OCI-M1 (cell line): ENCODE results near the gene TXNL4A.

Source experiments
- DNase-seq: peaks from one replicate; lab custom pipeline; 2025; lab: John Stamatoyannopoulos, UW

Gene TXNL4A

DNA sequence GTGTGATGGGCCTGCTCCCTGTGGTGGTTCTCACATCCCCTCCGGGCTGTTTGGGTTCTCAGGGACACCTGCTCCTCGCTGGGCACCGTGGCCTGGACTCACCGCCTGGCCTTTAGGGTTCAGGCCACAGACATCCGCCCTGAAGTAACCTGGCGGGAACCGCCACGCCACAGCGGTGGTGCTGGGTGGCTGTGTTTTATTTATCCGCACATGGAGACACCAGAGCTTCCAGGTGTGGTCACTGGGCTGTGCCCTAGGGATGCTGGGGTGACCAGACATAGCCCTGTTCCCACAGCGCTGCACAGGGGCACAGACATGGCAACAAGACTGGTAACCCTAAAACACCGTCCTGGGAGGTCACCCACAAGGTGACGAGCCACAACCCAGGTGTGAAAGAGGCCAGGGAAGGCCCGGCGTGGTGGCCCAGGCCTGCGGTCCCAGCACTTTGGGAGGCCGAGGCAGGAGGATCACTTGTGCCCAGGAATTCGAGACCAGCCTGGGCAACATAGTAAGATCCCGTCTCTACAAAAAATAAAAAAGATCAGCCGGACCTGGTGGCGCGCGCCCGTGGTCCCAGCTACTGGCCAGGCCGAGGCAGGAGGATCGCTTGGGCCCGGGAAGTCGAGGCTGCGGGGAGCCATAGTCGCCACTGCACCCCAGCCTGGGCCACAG lies 24.6 kb downstream of the TXNL4A start:
- no peak for DNase-seq

GRCh38 chr18:79962835-79963657 lies 25.3 kb downstream of the TXNL4A start:
- DNase-seq, result no peak

DNA sequence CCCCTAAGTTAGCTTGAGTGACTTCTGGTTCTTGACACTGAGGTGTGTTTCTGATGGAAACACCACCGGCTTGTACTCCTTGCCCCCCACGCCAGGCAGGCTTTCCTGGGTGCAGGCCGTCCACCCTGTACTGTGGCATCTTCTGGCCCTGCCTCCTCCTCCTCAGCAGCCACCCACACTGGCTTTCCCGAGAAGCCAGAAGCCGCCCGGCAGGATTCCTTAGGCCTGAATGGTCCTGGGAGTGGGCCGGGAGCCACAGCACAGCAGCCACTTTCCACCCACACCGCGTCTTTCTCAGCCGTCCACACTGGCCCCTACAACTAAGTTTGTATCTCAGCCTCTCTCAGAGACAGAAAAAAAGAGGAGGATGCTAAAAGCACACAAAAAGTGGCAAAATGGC lies 26.1 kb downstream of the TXNL4A start:
- no peak for DNase-seq

GRCh38 chr18:79961527-79962291 lies 26.7 kb downstream of the TXNL4A start:
- DNase-seq, result no peak

- DNase-seq, result no peak
These were observed 27.3 kb downstream of the TXNL4A start for GRCh38 chr18:79960921-79961526.

GRCh38 chr18:79960161-79960801 lies 28.1 kb downstream of the TXNL4A start:
- DNase-seq, result peak; percentile 77

- no peak for DNase-seq
These were observed 29.4 kb downstream of the TXNL4A start for GRCh38 chr18:79958981-79959380.

DNA sequence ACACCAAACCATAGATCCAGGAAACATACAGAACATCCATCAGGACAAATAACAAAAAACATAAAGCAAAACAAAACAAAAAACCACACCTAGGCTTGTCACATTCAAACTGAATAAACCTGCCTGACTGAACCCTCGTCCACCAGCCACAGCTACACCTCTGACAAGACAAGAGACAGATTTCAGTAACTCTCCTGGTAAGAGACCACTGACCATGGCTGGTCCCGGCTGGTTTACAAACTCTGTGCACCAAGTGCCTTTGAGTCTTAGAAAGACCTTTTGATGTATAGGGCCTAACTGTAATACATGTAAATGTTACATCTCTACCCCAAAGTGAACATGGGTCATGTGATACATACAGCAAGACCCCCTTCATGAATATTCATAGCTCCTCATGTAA lies 32.1 kb downstream of the TXNL4A start:
- no peak for DNase-seq

DNA sequence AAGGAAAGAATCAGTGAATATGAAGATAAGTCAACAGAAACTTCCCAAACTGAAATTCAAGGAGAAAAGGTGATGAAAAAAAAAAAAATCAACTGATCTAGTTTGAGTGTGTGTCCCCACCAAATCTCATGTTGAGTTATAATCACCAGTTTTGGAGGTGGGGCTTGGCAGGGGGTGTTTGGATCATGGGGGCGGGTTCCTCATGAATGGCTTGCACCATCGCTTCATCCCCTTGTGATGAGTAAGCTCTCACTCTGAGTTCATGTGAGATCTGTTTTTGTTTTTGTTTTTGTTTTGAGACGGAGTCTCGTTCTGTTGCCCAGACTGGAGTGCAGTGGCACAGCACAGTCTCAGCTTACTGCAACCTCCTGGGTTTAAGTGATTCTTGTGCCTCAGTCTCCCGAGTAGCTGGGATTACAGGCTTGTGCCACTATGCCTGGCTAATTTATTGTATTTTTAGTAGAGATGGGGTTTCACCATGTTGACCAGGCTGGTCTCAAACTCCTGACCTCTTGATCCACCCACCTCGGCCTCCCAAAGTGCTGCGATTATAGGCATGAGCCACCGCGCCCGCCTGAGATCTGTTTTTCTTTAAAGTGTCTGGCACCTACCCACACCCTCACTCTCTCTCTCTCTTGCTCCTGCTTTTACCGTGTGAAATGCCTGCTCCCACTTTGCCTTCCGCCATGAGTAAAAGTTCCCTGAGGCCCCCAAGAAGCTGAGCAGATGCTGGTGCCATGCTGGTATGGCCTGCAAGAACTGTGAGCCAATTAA lies 32.9 kb downstream of the TXNL4A start:
- no peak for DNase-seq

DNA sequence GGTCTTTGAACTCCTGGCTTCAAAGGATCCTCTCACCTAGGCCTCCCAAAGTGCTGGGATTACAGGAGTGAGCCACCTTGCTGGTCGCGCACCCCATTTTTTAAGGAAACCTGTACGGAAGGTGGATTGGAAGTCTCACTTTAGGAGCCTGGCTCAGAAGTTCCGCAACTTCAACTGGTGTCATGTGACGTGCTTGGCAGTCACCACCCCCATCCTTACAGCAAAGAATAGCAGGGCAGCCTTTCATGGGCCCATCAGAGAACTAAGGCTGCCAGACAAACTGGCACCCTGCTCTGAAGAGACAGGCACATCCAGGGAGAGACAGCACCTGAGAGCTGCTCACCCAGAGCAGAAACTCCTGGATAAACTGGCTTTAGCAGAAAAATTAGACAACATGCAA lies 33.6 kb downstream of the TXNL4A start:
- no peak for DNase-seq

GRCh38 chr18:79953971-79954651 lies 34.3 kb downstream of the TXNL4A start:
- DNase-seq, result no peak

DNA sequence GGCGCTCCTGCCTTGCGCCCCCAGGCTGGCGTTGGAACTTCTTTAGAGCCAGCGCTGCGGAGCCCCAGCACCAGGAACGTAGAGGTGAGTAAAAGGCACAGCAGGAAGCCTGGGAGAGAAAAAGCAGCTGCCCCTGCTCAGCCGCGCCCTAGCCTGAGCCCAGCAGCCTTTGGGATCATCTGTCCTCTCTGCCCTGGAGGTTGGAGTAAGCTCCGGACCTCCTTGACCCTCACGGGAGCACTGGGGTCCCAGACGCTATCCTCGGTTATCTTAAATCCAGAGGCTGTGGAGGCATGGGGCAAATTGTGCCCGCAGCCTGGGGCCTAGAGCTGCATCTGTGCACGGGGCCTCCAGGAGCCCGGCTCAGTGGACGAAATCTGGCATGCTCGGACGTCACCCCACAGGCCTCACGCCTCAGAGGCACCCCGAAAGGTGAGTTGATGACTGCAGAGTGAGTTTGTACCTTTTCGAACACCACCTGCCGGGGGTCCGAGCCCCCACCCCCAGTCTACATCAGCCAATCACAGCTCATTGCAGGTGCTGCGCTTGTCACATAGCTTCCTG lies 35.3 kb downstream of the TXNL4A start:
- no peak for DNase-seq

DNA sequence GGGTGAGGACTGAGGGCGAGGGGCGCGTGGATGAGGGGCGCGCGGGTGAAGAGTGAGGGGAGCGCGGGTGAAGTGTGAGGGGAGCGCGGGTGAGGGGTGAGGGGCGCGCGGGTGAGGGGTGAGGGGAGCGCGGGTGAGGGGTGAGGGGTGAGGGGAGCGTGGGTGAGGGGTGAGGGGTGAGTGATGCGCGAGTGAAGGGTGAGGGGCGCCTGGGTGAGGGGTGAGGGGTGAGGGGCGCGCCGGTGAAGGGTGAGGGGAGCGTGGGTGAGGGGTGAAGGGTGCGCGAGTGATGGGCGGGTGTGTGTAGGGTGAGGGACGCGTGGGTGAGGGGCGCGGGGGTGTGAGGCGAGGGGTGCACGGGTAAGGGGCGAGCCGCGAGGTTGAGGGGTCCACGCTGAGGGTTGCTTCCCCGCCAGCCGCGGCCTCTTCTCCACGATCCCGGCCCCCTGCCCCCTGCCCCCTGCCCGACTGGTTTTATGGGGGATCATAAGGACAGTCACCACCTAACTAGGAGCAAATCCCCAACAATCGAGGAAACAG lies 35.8 kb downstream of the TXNL4A start:
- DNase-seq, result no peak

DNA sequence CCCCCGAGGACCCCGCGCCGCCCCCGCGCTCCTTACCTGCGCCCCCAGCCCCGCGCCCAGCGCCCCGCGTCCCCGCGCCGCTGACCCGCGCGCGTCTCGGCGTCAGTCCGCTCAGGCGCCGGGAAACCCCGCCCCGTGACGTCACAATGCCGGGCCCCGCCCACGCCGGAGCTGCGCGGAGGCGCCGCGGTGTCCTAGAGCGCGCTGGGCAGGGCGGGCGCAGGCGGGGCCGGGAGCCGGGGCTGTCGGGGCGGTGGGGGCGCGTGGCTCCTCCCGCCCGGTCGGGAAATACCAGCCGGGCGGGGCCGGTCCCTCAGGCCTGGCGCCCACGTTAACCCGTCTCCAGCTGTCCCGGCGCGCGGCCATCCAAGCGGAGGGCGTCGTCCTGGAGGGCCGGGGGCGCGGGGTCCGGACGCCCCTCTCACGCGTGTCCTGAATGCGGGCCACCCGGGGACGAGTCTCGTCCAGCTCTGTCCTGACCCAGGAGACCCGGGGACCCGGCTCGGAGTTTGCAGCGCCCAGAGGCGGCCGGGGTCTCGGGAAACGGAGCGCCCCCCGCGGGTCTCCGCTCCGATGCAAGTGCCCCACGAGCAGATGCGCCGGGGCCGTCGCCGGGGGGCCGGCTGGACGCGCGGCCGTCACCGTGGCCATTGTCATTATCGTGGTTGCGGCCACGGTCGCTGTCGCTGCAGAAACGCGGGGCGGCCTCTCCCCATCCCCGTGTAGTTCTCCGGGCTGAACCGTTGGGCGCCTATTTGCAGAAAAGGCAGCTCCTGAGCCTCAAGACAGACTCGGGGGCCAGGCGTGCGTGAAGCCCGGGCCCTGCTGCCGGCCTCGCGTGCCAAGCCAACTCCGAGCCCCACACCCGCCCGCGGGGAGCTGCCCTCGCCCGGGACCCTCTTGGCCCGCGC lies 36.6 kb downstream of the TXNL4A start, which contains the start of gene SLC66A2:
SLC66A2 (minus strand) TSS at position 109 of the 911 bp plus-strand sequence. CDS start 727 bp downstream, outside the sequence.
- DNase-seq, result peak; percentile 90

GRCh38 chr18:79950515-79951341 lies 37.6 kb downstream of the TXNL4A start:
- no peak for DNase-seq

- DNase-seq, result peak; percentile 86
These were observed 38.5 kb downstream of the TXNL4A start for GRCh38 chr18:79949697-79950487.
